ENCODE data around the gene ATP8B3.

ATP8B3 gene

DNA sequence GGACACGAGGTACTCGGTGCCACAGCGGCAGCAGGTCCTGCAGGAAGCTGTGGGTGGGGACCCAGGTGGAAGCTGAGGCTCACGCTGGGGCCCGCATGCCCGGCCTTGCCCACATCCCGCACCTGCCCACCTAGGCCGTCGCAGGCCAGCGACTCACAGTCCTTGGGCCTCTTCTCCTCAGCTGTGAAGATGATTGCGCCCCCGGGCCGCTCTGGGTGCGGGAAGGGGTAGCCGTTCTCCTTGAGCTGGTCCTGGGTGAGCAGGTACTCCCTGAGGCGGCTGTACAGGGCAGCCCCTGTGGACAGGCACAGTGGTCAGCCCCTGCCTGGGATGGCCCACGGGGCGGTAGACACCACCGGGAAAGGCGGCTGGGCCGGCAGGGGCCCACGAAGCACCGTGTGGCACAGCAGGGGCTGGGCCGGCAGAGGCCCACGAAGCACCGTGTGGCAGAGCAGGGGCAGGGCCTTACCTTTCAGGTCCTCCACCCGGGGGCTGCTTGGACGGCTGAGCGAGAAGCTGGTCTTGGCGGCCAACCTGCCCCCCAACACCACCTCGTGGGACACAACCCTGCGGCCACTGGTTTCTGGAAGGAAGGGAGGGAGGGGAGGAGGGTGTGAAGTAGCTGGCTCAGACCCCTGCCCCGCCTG, 6.6 kb upstream of the ATP8B3 start:
- FAIRE-seq (no peak), DNase-seq (ENCODE audit: insufficient read length, low spot score) (no peak)

GRCh38 chr19:1817553-1818179, 5.6 kb upstream of the ATP8B3 start:
- DNase-seq (ENCODE audit: insufficient read length, low spot score) = no peak
- FAIRE-seq = no peak

DNA sequence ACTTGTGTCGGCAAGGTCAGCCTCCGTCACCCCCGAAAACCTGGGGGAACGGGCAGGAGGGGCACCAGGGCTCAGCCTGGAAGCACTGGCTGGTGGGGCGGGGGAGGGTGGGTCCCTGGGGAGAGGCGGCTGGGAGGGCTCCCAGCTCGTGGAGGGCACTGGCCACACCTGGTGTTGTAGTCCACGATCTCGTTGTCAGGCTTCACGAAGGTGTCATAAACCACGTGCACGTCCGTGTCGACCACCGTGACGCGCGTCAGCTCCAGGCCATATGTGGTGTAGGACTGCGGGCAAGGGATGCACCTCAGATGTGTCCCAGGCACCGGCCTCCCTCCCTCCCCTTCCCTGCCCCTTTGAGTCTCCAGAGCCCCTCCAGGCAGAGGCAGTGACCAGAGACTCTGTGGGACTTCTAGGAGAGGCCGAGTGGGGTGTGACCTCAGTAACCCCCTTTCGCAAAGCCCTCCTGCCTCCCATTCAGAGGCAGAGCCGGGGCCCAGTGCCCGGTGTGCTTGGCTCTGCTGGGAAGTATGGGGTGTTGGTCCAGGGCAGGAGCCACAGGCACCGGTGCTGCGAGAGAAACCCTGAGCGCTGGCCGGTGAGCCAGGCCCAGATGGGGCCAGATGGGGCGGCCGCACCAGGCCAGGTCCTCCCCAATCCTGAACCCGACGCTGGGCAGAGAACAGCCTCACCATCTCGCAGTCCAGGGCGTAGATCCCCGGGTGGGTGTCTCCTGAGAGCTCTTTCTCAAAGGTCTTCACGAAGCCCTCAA, 4.6 kb upstream of the ATP8B3 start:
- DNase-seq (ENCODE audit: insufficient read length, low spot score) (no peak), FAIRE-seq (no peak)

DNA sequence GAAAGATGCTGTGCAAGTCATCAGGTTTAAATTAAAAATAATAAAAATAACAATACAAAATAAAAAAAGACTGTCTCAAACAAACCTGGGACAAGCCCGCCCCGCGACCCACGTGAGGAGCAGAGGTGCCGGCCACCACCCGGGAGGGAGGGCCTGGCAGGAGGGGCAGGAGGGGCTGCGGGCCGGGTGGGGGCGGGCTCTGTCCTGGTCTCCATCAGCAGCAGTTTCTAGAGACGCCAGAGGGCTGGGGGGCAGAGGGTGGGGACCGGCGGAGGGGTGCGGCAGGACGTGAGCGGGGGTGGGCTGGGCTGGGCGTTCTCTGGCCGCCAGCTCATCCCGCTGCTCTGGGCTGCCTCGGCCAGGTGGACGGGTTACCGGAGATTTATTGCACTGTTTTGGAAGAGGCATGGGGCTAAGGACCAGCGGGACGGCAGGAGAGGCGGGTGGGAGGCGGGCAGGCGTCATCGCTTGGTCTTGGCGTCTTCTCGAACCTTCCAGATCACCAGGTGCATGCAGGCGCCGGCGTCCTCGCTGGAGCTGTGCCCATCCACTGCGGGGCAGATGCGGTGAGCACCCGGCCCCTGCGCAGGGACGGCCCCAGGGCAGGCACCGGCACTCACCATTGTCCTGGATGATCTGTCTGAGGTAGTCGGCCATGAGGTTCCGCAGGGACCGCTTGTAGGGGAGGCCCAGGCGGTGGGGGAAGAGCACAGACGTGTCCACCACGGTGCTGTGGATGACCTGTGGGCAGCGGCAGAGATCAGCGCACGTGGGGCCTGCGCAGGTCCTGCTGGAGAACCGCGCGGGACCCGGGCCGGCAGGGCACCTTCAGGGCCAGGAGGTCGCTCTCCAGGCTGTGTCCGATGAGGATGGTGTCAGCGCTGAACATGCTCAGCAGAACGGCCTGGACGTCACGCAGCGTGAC, 3.8 kb upstream of the ATP8B3 start:
- FAIRE-seq (no peak), DNase-seq (ENCODE audit: insufficient read length, low spot score) (no peak)

DNA sequence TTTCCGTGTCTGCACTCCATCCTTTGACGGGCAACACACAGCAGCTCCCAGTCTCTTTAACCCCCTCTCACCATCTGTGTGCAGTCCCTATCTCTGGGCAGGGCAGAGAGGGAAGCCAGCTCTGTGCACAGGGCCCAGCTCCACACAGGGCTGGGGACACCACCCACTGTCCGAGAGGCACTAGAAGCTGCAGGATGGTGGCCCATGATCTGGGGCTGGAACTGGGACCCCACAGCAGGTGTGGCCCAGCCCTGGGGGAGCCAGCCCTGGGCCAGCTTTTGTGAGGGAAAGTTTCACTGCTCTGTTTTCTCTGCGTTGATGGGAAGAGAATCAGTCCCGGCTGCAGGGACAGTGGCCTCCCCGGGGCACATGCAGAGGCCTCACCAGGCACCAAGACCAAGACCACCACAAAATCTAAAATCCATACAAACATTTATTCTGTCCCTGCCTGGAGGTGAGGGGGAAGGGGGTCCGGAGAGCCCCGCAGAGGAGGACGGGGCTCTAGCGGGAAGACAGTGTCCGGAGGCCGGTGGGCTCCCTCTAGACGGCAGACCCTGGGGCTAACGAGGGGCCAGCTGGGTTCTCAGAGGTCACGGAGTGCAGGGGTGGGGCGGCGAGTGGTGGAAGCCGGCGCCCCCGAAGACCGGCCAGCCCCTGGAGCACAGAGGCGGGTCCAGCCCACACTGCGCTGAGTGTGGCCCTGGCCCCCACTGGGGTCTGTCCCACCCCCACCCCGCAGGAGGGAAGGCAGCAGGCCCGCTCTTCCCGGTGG, 2.9 kb upstream of the ATP8B3 start:
- DNase-seq (ENCODE audit: insufficient read length, low spot score) = no peak
- FAIRE-seq = no peak

- DNase-seq (ENCODE audit: insufficient read length, low spot score) (no peak), FAIRE-seq (no peak)
These were observed 2.3 kb upstream of the ATP8B3 start for GRCh38 chr19:1814391-1814790.

GRCh38 chr19:1813192-1814182, 1.4 kb upstream of the ATP8B3 start:
- FAIRE-seq (no peak), DNase-seq (ENCODE audit: insufficient read length, low spot score) (no peak)

DNA sequence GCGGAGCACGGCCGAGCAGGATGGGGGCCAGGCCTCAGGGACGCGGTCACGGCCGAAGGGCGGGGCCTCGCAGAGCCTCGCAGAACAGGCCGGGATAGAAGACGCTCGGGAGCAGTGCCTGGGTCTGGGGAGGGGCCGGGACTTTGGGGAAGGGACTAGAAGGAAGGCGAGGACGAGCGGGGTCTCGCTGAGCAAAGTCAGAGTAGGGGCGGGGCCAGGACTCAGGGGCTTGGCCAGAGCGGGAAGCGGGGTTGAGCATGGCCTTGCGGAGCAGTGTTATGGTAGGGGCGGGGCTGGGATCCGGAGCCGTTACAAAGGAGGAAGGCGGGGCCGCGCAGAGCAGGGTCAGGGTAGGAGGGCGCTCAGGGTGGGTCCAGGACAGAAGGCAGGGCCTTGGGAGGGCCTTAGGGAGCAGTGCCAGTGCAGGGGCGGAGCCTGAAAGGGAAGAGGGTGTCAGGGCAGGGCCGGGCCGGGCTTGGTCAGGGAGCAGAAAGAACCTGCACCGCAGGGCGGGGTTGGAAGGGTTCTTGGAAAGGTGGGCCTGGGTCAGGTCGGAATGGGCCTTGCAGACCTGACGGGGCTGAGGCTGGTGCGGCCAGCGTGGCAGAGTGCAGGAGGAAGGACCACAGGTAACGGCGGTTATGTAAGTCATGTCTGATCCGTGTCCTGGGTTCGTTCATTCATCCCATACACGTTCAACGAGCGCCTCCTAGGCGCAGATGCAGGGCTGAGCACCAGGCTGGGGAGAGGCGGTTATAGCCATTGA, 533 bp upstream of the ATP8B3 start:
- DNase-seq (ENCODE audit: insufficient read length, low spot score) (peak; percentile 97), FAIRE-seq (peak; percentile 97)

- DNase-seq (ENCODE audit: insufficient read length, low spot score) (no peak), FAIRE-seq (no peak)
These were observed 593 bp downstream of the ATP8B3 start for GRCh38 chr19:1811472-1811894.

DNA sequence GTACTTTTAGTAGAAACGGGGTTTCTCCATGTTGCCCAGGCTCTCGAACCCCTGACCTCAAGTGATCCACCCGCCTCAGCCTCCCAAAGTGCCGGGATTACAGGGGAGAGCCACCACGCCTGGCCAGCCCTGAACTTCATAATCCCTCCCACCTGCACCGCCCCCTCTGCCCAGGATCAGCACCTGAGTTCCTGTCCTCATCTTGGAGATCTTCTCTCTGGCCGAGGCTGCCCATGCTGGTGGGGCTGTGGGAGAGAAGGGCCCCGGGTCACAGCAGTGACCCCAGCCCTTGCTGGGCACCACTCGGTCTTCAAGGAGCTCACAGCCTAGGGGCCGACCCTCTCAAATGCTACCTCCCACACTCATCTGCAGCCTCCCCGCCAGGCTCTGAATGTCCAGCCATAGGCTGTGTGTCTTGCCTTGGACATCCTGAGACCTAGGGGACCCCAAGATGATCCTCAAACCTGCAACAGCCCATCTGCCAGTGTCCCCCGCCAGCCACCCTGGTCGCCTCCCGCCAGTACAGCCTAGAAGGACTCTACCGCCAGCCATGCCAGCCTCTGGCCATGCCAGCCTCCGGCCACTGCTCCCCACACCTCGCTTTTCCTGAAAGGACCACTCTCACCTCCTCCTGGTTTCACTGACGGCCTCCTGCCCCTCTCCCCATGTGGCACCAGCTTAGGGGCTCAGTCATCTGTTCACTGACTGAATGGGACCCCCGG, 1.5 kb downstream of the ATP8B3 start:
- no peak for DNase-seq (ENCODE audit: insufficient read length, low spot score)
- no peak for FAIRE-seq

- DNase-seq (ENCODE audit: insufficient read length, low spot score) (no peak), FAIRE-seq (no peak)
These were observed 2.4 kb downstream of the ATP8B3 start for GRCh38 chr19:1809678-1810077.

- FAIRE-seq = no peak
- DNase-seq (ENCODE audit: insufficient read length, low spot score) = no peak
These were observed 3.7 kb downstream of the ATP8B3 start for GRCh38 chr19:1808395-1808731.

- no peak for DNase-seq (ENCODE audit: insufficient read length, low spot score)
- FAIRE-seq = no peak
These were observed 4.2 kb downstream of the ATP8B3 start for GRCh38 chr19:1807695-1808394.

GRCh38 chr19:1807030-1807694, 4.9 kb downstream of the ATP8B3 start:
- FAIRE-seq = no peak
- no peak for DNase-seq (ENCODE audit: insufficient read length, low spot score)

GRCh38 chr19:1806184-1807029, 5.7 kb downstream of the ATP8B3 start:
- FAIRE-seq (no peak), DNase-seq (ENCODE audit: insufficient read length, low spot score) (no peak)

Data from GM19239 (cell line).